Neural progenitor cell (in vitro differentiated cells): ENCODE measurements around the gene LRRC56. TPM values are rescaled to one million over a fixed set of nuclear protein-coding genes. Genes with fewer than 3 reads are reported as not detected.
"Not testable (repeated sequence)": the region's sequence is repeated elsewhere in the genome, so short reads cannot be mapped to it uniquely, and the experiment has no call there.

Experiments used
- DNase-seq: peaks from one replicate; pipeline ENCODE4 v3.0.0-alpha.2; 2016; ENCODE audit warnings: low spot score
- H2AFZ ChIP-seq: fragments of 200-600 bp; sonication (generic); replicated peaks from 2 replicates; pipeline ENCODE4 v1.6.1; 2016; ENCODE audit warnings: antibody characterized with exemption
- H3F3A ChIP-seq: fragments of 200-600 bp; sonication (generic); 2 replicates; pipeline ENCODE4 v1.6.1; 2016; ENCODE audit warnings: antibody characterized with exemption, low read depth
- H3K27ac ChIP-seq: fragments of 200-600 bp; sonication (generic); 2 replicates; pipeline ENCODE4 v1.5.1; 2016; ENCODE audit warnings: mild to moderate bottlenecking
- H3K27me3 ChIP-seq: fragments of 200-600 bp; sonication (generic); 2 replicates; pipeline ENCODE4 v1.6.1; 2016; ENCODE audit warnings: mild to moderate bottlenecking, moderate library complexity
- H3K36me3 ChIP-seq: fragments of 200-600 bp; sonication (generic); 2 replicates; pipeline ENCODE4 v1.5.1; 2016
- H3K4me1 ChIP-seq: fragments of 200-600 bp; sonication (generic); 2 replicates; pipeline ENCODE4 v1.6.1; 2016; ENCODE audit warnings: mixed run types
- H3K4me2 ChIP-seq: fragments of 200-600 bp; sonication (generic); 2 replicates; pipeline ENCODE4 v1.6.1; 2016
- H3K4me3 ChIP-seq: fragments of 200-600 bp; sonication (generic); 2 replicates; pipeline ENCODE4 v1.5.1; 2016
- H3K79me2 ChIP-seq: fragments of 200-600 bp; sonication (generic); 2 replicates; pipeline ENCODE4 v1.6.1; 2016; ENCODE audit warnings: low read depth
- H3K9ac ChIP-seq: fragments of 200-600 bp; sonication (generic); 2 replicates; pipeline ENCODE4 v1.6.1; 2016
- H3K9me3 ChIP-seq: fragments of 200-600 bp; sonication (generic); 2 replicates; pipeline ENCODE4 v1.5.1; 2016; ENCODE audit warnings: low read depth
- H4K20me1 ChIP-seq: fragments of 200-600 bp; sonication (generic); 2 replicates; pipeline ENCODE4 v1.6.1; 2016; ENCODE audit warnings: low read depth
- H3K27ac Mint-ChIP-seq: 3 replicates; pipeline ENCODE4 v1.8.0; 2021; ENCODE audit warnings: mixed read lengths
- H3K27me3 Mint-ChIP-seq: 2 replicates; pipeline ENCODE4 v1.8.0; 2022; ENCODE audit warnings: low read depth, mild to moderate bottlenecking, inconsistent platforms, moderate library complexity, mixed read lengths; ENCODE audit not compliant: insufficient read depth
- H3K36me3 Mint-ChIP-seq: 3 replicates; pipeline ENCODE4 v1.8.0; 2021; ENCODE audit warnings: mixed read lengths
- H3K4me1 Mint-ChIP-seq: 3 replicates; pipeline ENCODE4 v1.8.0; 2021; ENCODE audit warnings: mixed read lengths
- H3K4me3 Mint-ChIP-seq: 3 replicates; pipeline ENCODE4 v1.8.0; 2021; ENCODE audit warnings: mild to moderate bottlenecking, moderate library complexity, mixed read lengths
- H3K9me3 Mint-ChIP-seq: 3 replicates; pipeline ENCODE4 v1.8.0; 2020; ENCODE audit warnings: mixed read lengths
- CTCF ChIP-seq: fragments of 200-600 bp; sonication (generic); IDR thresholded peaks from 2 replicates; pipeline ENCODE4 v1.5.1; 2017; ENCODE audit warnings: antibody characterized with exemption, mild to moderate bottlenecking
- EZH2 ChIP-seq: fragments of 200-600 bp; sonication (generic); IDR thresholded peaks from 2 replicates; pipeline ENCODE4 v1.6.1; 2017; ENCODE audit warnings: antibody characterized with exemption, mild to moderate bottlenecking, moderate library complexity
- EZH2phosphoT487 ChIP-seq: fragments of 200-600 bp; sonication (generic); IDR thresholded peaks from 2 replicates; pipeline ENCODE4 v1.6.1; 2017; ENCODE audit warnings: antibody characterized with exemption
- total RNA-seq: library from RNA; depleted of rRNA; stranded (reverse); fragments of >200 nt; gene quantifications from 2 replicates; pipeline ENCODE4 v1.2.3, GENCODE V29; 2015; ENCODE audit warnings: low replicate concordance

The LRRC56 gene
- total RNA-seq, 1 donor from 2014 or later, result 0.45 TPM

GRCh38 chr11:514606-515005 is 22.7 kb upstream of the LRRC56 start:
- DNase-seq, result no peak
- TF ChIP-seq EZH2phosphoT487, result no peak
- no peak for TF ChIP-seq EZH2
- no peak for TF ChIP-seq CTCF
- H3F3A ChIP-seq, result peaks cover 7% of the 10 kb centered on the region
- Mint-ChIP-seq H3K9me3 (peaks cover 23% of the 10 kb centered on the region), H3K27me3 (peaks cover 2% of the 10 kb centered on the region), H3K27ac (no peak overlapping the region), H3K36me3 (peaks cover 35% of the 10 kb centered on the region), H3K4me1 (no peaks in the 10 kb centered on the region), H3K4me3 (no peak overlapping the region)
- no peak overlapping the region for H3K27ac ChIP-seq
- H3K9me3 ChIP-seq, result no peaks in the 10 kb centered on the region
- no peak overlapping the region for H3K4me2 ChIP-seq
- no peaks in the 10 kb centered on the region for H3K79me2 ChIP-seq
- H3K4me1 ChIP-seq, result no peaks in the 10 kb centered on the region
- H2AFZ ChIP-seq, result no peak overlapping the region
- H3K36me3 ChIP-seq, result no peaks in the 10 kb centered on the region
- H4K20me1 ChIP-seq, result no peaks in the 10 kb centered on the region
- no peak overlapping the region for H3K9ac ChIP-seq
- no peak overlapping the region for H3K4me3 ChIP-seq
- H3K27me3 ChIP-seq, result no peaks in the 10 kb centered on the region

GRCh38 chr11:515131-515530 is 22.2 kb upstream of the LRRC56 start:
- H3K4me1 Mint-ChIP-seq, result no peaks in the 10 kb centered on the region

GRCh38 chr11:516400-516799 is 20.9 kb upstream of the LRRC56 start:
- Histone ChIP-seq H4K20me1 (no peaks in the 10 kb centered on the region), H3K9me3 (no peaks in the 10 kb centered on the region), H3K79me2 (no peaks in the 10 kb centered on the region), H3K9ac (no peak overlapping the region), H2AFZ (no peak overlapping the region), H3K4me2 (no peak overlapping the region), H3K36me3 (no peaks in the 10 kb centered on the region), H3K27me3 (no peaks in the 10 kb centered on the region), H3K4me1 (no peaks in the 10 kb centered on the region), H3F3A (peaks cover 7% of the 10 kb centered on the region), H3K27ac (no peak overlapping the region), H3K4me3 (no peak overlapping the region)
- no peak overlapping the region for H3K27ac Mint-ChIP-seq
- H3K27me3 Mint-ChIP-seq, result peaks cover 2% of the 10 kb centered on the region
- peaks cover 29% of the 10 kb centered on the region for H3K9me3 Mint-ChIP-seq
- TF ChIP-seq EZH2, result no peak
- TF ChIP-seq CTCF, result no peak
- no peak for TF ChIP-seq EZH2phosphoT487
- DNase-seq, result no peak
- no peaks in the 10 kb centered on the region for H3K4me1 Mint-ChIP-seq
- peaks cover 30% of the 10 kb centered on the region for H3K36me3 Mint-ChIP-seq
- no peak overlapping the region for H3K4me3 Mint-ChIP-seq

More at GRCh38 chr11:515131-515530, 22.2 kb upstream of the LRRC56 start:
- Histone ChIP-seq H3K4me3 (no peak overlapping the region), H3F3A (peaks cover 7% of the 10 kb centered on the region), H3K79me2 (no peaks in the 10 kb centered on the region), H2AFZ (no peak overlapping the region), H4K20me1 (no peaks in the 10 kb centered on the region), H3K9ac (no peak overlapping the region), H3K4me2 (no peak overlapping the region), H3K36me3 (no peaks in the 10 kb centered on the region), H3K27me3 (no peaks in the 10 kb centered on the region), H3K27ac (no peak overlapping the region), H3K9me3 (no peaks in the 10 kb centered on the region), H3K4me1 (no peaks in the 10 kb centered on the region)
- no peak overlapping the region for H3K27ac Mint-ChIP-seq
- DNase-seq, result no peak
- TF ChIP-seq CTCF, result no peak
- no peak for TF ChIP-seq EZH2phosphoT487
- no peak for TF ChIP-seq EZH2
- peaks cover 23% of the 10 kb centered on the region for H3K9me3 Mint-ChIP-seq
- peaks cover 30% of the 10 kb centered on the region for H3K36me3 Mint-ChIP-seq
- H3K4me3 Mint-ChIP-seq, result no peak overlapping the region
- H3K27me3 Mint-ChIP-seq, result peaks cover 2% of the 10 kb centered on the region

GRCh38 chr11:516918-517685 is 20.2 kb upstream of the LRRC56 start:
- H3K9ac ChIP-seq, H3K4me1 ChIP-seq, H3K4me1 Mint-ChIP-seq, H3F3A ChIP-seq, H3K4me3 Mint-ChIP-seq, H3K27ac Mint-ChIP-seq, H3K36me3 ChIP-seq, H3K27ac ChIP-seq, H2AFZ ChIP-seq, H3K79me2 ChIP-seq, H3K4me3 ChIP-seq, H3K27me3 ChIP-seq, H3K9me3 ChIP-seq, H4K20me1 ChIP-seq, H3K27me3 Mint-ChIP-seq, H3K4me2 ChIP-seq, DNase-seq: not testable (repeated sequence)
- peaks cover 27% of the 10 kb centered on the region for H3K36me3 Mint-ChIP-seq
- H3K9me3 Mint-ChIP-seq, result peaks cover 29% of the 10 kb centered on the region
